PC-3 (cell line): ENCODE results near the gene OR2Y1.

Source experiments
- CTCF ChIP-seq: fragments of 300-600 bp; sonication (generic); conservative IDR thresholded peaks from 2 replicates; pipeline ENCODE4 v1.5.1; 2017; ENCODE audit warnings: antibody characterized with exemption, low read depth, mild to moderate bottlenecking, low read length
- EZH2 ChIP-seq: fragments of 300-600 bp; sonication (generic); IDR thresholded peaks from one replicate; pipeline ENCODE4 v1.6.1; 2017; ENCODE audit warnings: antibody characterized with exemption, mild to moderate bottlenecking, low read length; ENCODE audit not compliant: unreplicated experiment
- EZH2phosphoT487 ChIP-seq: fragments of 300-600 bp; sonication (generic); IDR thresholded peaks from 2 replicates; pipeline ENCODE4 v1.6.1; 2018; ENCODE audit warnings: mild to moderate bottlenecking, antibody characterized with exemption, low read length, borderline replicate concordance

GRCh38 chr5:180787711-180788431, 48.0 kb upstream of the OR2Y1 start:
- TF ChIP-seq EZH2, result no peak
- TF ChIP-seq CTCF, result no peak
- TF ChIP-seq EZH2phosphoT487, result no peak
